GM19467 (cell line): ENCODE measurements around the gene OGFOD3.
"Not testable (repeated sequence)": the region's sequence is repeated elsewhere in the genome, so short reads cannot be mapped to it uniquely, and the experiment has no call there.

ENCODE experiments used
- ATAC-seq: cut with Tn5 transposase; IDR thresholded peaks from one replicate; pipeline ENCODE4 v1.9.1; 2021; ENCODE audit warnings: mild to moderate bottlenecking, moderate library complexity; ENCODE audit not compliant: unreplicated experiment

OGFOD3 gene

GRCh38 chr17:82376042-82376730, 42.2 kb downstream of the OGFOD3 start:
- no peak for ATAC-seq

- no peak for ATAC-seq
Measured at GRCh38 chr17:82375359-82376041, 42.9 kb downstream of the OGFOD3 start.

GRCh38 chr17:82374626-82375331, 43.6 kb downstream of the OGFOD3 start:
- no peak for ATAC-seq

- no peak for ATAC-seq
Measured at GRCh38 chr17:82373731-82374625, 44.4 kb downstream of the OGFOD3 start.

- not testable (repeated sequence) for ATAC-seq
Measured at GRCh38 chr17:82373072-82373452, 45.3 kb downstream of the OGFOD3 start.

GRCh38 chr17:82372249-82373071, 45.9 kb downstream of the OGFOD3 start:
- ATAC-seq: no peak

GRCh38 chr17:82371333-82372248, 46.8 kb downstream of the OGFOD3 start, which contains the start of gene UTS2R:
UTS2R (plus strand) TSS chr17:82371765; CDS start chr17:82374325, 2,560 bp downstream.
- no peak for ATAC-seq

GRCh38 chr17:82370471-82371332, 47.7 kb downstream of the OGFOD3 start:
- peak; percentile 67 for ATAC-seq

- ATAC-seq: no peak
Measured at GRCh38 chr17:82369211-82369610, 49.2 kb downstream of the OGFOD3 start.

GRCh38 chr17:82367724-82368524, 50.5 kb downstream of the OGFOD3 start:
- no peak for ATAC-seq

- no peak for ATAC-seq
Measured at GRCh38 chr17:82366749-82367148, 51.6 kb downstream of the OGFOD3 start.

GRCh38 chr17:82365606-82366295, 52.6 kb downstream of the OGFOD3 start:
- no peak for ATAC-seq

- ATAC-seq: no peak
Measured at GRCh38 chr17:82361885-82362633, 56.3 kb downstream of the OGFOD3 start.

GRCh38 chr17:82359451-82360074, 58.8 kb downstream of the OGFOD3 start:
- not testable (repeated sequence) for ATAC-seq
